Measurements from ENCODE around the gene EHD1. TPM values are rescaled to one million over a fixed set of nuclear protein-coding genes. Genes with fewer than 3 reads are reported as not detected.

EHD1 gene
- total and polyA plus RNA-seq, 9 of the 15 experiments (the other 6 are each of a cell fraction or from before 2014, with no cell fraction given) = 0.46 to 65.0 (median 16.4) TPM

DNA sequence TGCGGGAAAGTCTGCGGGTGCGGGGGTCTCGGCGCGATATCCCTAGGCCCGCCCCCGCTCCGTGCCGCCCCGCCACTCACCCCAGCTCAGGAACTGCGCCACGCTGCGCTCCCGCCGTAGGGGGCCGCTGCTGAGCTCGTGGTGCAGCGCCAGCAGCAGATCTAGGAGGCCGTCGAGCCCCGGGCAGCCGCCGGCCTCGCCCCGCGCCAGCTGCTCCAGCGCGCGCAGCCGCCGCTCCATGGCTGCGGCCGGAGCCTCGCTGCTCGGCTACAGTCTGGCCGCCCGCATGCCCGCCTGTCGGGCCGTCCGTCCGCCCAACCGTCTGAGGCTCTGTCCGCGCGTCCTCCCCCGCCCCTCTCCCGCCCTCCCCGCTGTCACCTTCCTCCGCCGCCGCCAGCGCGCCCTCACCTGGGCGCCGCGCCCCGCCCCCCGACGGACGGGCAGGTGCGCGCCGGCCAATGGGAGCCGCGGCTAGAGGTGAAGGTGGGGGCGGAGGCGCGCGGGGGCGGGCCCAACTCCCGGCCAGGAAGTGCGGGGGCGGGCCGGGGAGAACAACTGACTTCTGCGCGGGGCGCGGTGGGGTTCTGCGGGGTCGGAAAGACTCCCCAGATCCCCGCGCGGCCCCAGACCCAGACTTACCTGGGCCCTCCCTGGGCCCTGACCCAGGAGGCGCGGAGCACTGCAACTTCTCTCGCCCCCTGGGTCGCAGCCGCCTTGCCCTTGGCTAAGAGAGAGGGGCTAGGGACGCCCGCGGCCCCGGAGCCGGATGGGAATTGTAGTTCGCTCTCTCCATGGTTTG lies 33.9 kb downstream of the EHD1 start, which contains the start of gene CDC42BPG (continued):
- TF ChIP-seq HMBOX1 (IDR thresholded peaks at IDR 0.05) (no peak), ATF1 (CRISPR knock-in tag; IDR thresholded peaks at IDR 0.05) (no peak), ATF1 (tag; IDR thresholded peaks at IDR 0.05) (peak; percentile 30; the same call in 1 of the 2 replicates), NR1H2 (CRISPR knock-in tag; IDR thresholded peaks at IDR 0.05) (no peak), KLF16 (IDR thresholded peaks at IDR 0.05) (no peak), TSC22D4 (tag; IDR thresholded peaks at IDR 0.05) (no peak), HIVEP1 (CRISPR knock-in tag; IDR thresholded peaks at IDR 0.05) (no peak), ZNF311 (CRISPR knock-in tag; IDR thresholded peaks at IDR 0.05) (no peak), ZNF143 (CRISPR knock-in tag; IDR thresholded peaks at IDR 0.05) (peak; percentile 80), GABPB1 (CRISPR knock-in tag; IDR thresholded peaks at IDR 0.05) (no peak; the same call in 1 of the 2 replicates), POLR2AphosphoS5 (IDR thresholded peaks at IDR 0.05; ENCODE audit: control insufficient read depth, insufficient read depth, low read depth, low read length) (no peak), ZBTB17 (CRISPR knock-in tag; IDR thresholded peaks at IDR 0.05) (0 out of 2 replicates have a peak, but pooled peaks have one; percentile 1), ZNF830 (CRISPR knock-in tag; IDR thresholded peaks at IDR 0.05) (no peak), TRIM28 (IDR thresholded peaks at IDR 0.05) (no peak), MAFF (IDR thresholded peaks at IDR 0.05; ENCODE audit: low read length) (no peak), ZNF224 (CRISPR knock-in tag; IDR thresholded peaks at IDR 0.05) (no peak), HSF4 (CRISPR knock-in tag; IDR thresholded peaks at IDR 0.05; ENCODE audit: borderline replicate concordance) (no peak), IRF1 (CRISPR knock-in tag; IDR thresholded peaks at IDR 0.05; ENCODE audit: borderline replicate concordance) (no peak)
- TF ChIP-seq, protein P1, sequence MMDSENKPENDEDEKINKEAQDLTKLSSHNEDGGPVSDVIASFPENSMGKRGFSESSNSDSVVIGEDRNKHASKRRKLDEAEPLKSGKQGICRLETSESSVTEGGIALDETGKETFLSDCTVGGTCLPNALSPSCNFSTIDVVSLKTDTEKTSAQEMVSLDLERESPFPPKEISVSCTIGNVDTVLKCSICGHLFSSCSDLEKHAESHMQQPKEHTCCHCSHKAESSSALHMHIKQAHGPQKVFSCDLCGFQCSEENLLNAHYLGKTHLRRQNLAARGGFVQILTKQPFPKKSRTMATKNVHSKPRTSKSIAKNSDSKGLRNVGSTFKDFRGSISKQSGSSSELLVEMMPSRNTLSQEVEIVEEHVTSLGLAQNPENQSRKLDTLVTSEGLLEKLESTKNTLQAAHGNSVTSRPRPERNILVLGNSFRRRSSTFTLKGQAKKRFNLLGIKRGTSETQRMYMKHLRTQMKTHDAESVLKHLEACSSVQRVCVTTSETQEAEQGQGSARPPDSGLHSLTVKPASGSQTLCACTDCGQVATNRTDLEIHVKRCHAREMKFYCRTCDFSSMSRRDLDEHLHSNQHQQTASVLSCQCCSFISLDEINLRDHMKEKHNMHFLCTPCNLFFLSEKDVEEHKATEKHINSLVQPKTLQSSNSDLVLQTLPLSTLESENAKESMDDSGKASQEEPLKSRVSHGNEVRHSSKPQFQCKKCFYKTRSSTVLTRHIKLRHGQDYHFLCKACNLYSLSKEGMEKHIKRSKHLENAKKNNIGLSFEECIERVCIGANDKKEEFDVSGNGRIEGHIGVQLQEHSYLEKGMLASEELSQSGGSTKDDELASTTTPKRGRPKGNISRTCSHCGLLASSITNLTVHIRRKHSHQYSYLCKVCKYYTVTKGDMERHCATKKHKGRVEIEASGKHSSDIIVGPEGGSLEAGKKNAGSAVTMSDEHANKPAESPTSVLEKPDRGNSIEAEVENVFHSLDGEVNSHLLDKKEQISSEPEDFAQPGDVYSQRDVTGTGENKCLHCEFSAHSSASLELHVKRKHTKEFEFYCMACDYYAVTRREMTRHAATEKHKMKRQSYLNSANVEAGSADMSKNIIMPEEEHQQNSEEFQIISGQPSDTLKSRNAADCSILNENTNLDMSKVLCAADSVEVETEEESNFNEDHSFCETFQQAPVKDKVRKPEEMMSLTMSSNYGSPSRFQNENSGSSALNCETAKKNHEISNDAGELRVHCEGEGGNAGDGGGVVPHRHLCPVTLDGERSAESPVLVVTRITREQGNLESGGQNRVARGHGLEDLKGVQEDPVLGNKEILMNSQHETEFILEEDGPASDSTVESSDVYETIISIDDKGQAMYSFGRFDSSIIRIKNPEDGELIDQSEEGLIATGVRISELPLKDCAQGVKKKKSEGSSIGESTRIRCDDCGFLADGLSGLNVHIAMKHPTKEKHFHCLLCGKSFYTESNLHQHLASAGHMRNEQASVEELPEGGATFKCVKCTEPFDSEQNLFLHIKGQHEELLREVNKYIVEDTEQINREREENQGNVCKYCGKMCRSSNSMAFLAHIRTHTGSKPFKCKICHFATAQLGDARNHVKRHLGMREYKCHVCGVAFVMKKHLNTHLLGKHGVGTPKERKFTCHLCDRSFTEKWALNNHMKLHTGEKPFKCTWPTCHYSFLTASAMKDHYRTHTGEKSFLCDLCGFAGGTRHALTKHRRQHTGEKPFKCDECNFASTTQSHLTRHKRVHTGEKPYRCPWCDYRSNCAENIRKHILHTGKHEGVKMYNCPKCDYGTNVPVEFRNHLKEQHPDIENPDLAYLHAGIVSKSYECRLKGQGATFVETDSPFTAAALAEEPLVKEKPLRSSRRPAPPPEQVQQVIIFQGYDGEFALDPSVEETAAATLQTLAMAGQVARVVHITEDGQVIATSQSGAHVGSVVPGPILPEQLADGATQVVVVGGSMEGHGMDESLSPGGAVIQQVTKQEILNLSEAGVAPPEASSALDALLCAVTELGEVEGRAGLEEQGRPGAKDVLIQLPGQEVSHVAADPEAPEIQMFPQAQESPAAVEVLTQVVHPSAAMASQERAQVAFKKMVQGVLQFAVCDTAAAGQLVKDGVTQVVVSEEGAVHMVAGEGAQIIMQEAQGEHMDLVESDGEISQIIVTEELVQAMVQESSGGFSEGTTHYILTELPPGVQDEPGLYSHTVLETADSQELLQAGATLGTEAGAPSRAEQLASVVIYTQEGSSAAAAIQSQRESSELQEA (IDR thresholded peaks at IDR 0.05; ENCODE audit: low read depth) = no peak

All from K562 (cell line).